ENCODE results near the gene MAN1A1.

The MAN1A1 gene

DNA sequence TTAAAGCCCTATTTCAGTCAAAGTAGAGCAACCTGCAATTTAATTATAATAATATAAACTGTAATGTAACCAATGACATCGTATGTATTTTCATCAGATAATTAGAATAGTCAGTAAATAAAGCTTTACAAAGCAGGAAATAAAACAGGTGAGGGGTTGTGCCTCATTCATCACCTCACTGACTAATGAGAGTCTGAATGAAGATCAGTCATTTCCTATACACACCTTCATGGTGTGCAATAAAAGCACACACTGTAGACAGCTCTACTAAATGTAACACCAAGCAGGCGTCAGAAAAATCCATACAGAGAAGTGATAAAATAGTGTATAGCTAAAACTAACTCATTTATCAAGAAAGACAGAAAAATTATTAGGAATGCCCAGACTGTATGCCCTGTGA lies 105.9 kb downstream of the MAN1A1 start:
- no peak for DNase-seq (ENCODE audit: low spot score)
- WGBS, 2 donors (ENCODE audit: extremely low coverage in 2 of 2, insufficient read length in 2 of 2, insufficient replicate concordance in 1 of 2), result no CpG with 5 or more reads among the region's 2 CpGs
- no peak overlapping the region for H3K14ac ChIP-seq (ENCODE audit: low read length)

DNA sequence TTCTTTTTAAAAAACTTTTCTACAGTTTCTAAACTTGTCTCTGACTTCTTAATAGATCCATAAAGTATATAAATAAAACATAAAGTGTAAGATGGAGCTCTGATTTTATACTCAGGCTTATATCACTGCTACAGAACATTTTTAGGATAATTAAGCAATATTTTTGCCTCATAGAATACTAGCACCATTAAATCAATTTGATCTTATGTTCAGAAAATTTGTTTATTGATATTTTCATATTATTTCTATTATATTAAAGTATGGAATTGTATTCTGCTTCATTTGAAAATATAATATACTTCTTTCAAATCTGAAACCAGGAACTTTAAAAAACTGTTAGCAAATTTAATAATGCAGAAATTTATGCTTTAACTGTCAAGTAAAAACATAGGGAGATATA lies 106.5 kb downstream of the MAN1A1 start:
- Histone ChIP-seq H3K23ac (ENCODE audit: low read depth, low read length, poor library complexity) (no peak overlapping the region), H3K4me3 (ENCODE audit: low read length in 2 of 2) (no peak overlapping the region), H3K27ac (replicated peaks; ENCODE audit: low read length) (no peak overlapping the region), H4K8ac (ENCODE audit: low read depth, low read length) (no peak overlapping the region), H3K4me2 (ENCODE audit: insufficient read depth, low read length, poor library complexity, severe bottlenecking) (no peak overlapping the region), H2BK5ac (ENCODE audit: low read length) (no peak overlapping the region), H3K18ac (ENCODE audit: low read length) (no peak overlapping the region), H2AFZ (ENCODE audit: low read length) (no peak overlapping the region), H3K79me1 (ENCODE audit: low read depth, low read length) (no peaks in the 10 kb centered on the region), H3K9me3 (replicated peaks in 1 of 2; ENCODE audit: control insufficient read depth in 2 of 2, insufficient read depth in 1 of 2, low read depth in 1 of 2, low read length in 2 of 2) (no peaks in the 10 kb centered on the region), H2BK12ac (ENCODE audit: low read length) (no peak overlapping the region), H2BK15ac (ENCODE audit: low read length) (no peak overlapping the region), H2AK5ac (ENCODE audit: low read depth, low read length) (no peak overlapping the region), H2BK120ac (ENCODE audit: low read depth, low read length) (no peak overlapping the region), H3K27me3 (ENCODE audit: control insufficient read depth in 3 of 3, insufficient read depth in 3 of 3, low read depth in 1 of 3, low read length in 3 of 3) (no peaks in the 10 kb centered on the region), H3K14ac (ENCODE audit: low read length) (no peak overlapping the region), H4K91ac (ENCODE audit: low read depth, low read length, poor library complexity) (no peak overlapping the region), H3K36me3 (replicated peaks in 1 of 2; ENCODE audit: control insufficient read depth in 2 of 2, insufficient read depth in 2 of 2, low read length in 2 of 2) (no peaks in the 10 kb centered on the region), H3K4ac (ENCODE audit: low read length) (no peak overlapping the region), H3K4me1 (ENCODE audit: control insufficient read depth in 2 of 2, insufficient read depth in 1 of 2, low read depth in 1 of 2, low read length in 2 of 2) (peaks cover 0 to 5% of the 10 kb centered on the region in 2 donors), H3K9ac (ENCODE audit: low read depth, low read length, poor library complexity) (no peak overlapping the region)
- DNase-seq (ENCODE audit: low spot score), result no peak

More for the DNA sequence above, 105.9 kb downstream of the MAN1A1 start:
- H3K27ac ChIP-seq (replicated peaks; ENCODE audit: low read length), result no peak overlapping the region
- no peak overlapping the region for H2BK12ac ChIP-seq (ENCODE audit: low read length)
- H2BK5ac ChIP-seq (ENCODE audit: low read length), result no peak overlapping the region
- no peak overlapping the region for H2BK15ac ChIP-seq (ENCODE audit: low read length)
- peaks cover 0 to 5% of the 10 kb centered on the region in 2 donors for H3K4me1 ChIP-seq (ENCODE audit: control insufficient read depth in 2 of 2, insufficient read depth in 1 of 2, low read depth in 1 of 2, low read length in 2 of 2)
- no peak overlapping the region for H4K91ac ChIP-seq (ENCODE audit: low read depth, low read length, poor library complexity)
- H3K36me3 ChIP-seq (replicated peaks in 1 of 2; ENCODE audit: control insufficient read depth in 2 of 2, insufficient read depth in 2 of 2, low read length in 2 of 2), result no peaks in the 10 kb centered on the region
- no peak overlapping the region for H3K18ac ChIP-seq (ENCODE audit: low read length)
- H2AFZ ChIP-seq (ENCODE audit: low read length), result no peak overlapping the region
- no peak overlapping the region for H4K8ac ChIP-seq (ENCODE audit: low read depth, low read length)
- no peak overlapping the region for H3K4me2 ChIP-seq (ENCODE audit: insufficient read depth, low read length, poor library complexity, severe bottlenecking)
- H2BK120ac ChIP-seq (ENCODE audit: low read depth, low read length), result no peak overlapping the region
- H3K79me1 ChIP-seq (ENCODE audit: low read depth, low read length), result no peaks in the 10 kb centered on the region
- H3K4ac ChIP-seq (ENCODE audit: low read length), result no peak overlapping the region
- no peak overlapping the region for H2AK5ac ChIP-seq (ENCODE audit: low read depth, low read length)
- H3K23ac ChIP-seq (ENCODE audit: low read depth, low read length, poor library complexity), result no peak overlapping the region
- no peak overlapping the region for H3K9ac ChIP-seq (ENCODE audit: low read depth, low read length, poor library complexity)
- H3K4me3 ChIP-seq (ENCODE audit: low read length in 2 of 2), result no peak overlapping the region
- H3K27me3 ChIP-seq (ENCODE audit: control insufficient read depth in 3 of 3, insufficient read depth in 3 of 3, low read depth in 1 of 3, low read length in 3 of 3), result no peaks in the 10 kb centered on the region
- no peaks in the 10 kb centered on the region for H3K9me3 ChIP-seq (replicated peaks in 1 of 2; ENCODE audit: control insufficient read depth in 2 of 2, insufficient read depth in 1 of 2, low read depth in 1 of 2, low read length in 2 of 2)

DNA sequence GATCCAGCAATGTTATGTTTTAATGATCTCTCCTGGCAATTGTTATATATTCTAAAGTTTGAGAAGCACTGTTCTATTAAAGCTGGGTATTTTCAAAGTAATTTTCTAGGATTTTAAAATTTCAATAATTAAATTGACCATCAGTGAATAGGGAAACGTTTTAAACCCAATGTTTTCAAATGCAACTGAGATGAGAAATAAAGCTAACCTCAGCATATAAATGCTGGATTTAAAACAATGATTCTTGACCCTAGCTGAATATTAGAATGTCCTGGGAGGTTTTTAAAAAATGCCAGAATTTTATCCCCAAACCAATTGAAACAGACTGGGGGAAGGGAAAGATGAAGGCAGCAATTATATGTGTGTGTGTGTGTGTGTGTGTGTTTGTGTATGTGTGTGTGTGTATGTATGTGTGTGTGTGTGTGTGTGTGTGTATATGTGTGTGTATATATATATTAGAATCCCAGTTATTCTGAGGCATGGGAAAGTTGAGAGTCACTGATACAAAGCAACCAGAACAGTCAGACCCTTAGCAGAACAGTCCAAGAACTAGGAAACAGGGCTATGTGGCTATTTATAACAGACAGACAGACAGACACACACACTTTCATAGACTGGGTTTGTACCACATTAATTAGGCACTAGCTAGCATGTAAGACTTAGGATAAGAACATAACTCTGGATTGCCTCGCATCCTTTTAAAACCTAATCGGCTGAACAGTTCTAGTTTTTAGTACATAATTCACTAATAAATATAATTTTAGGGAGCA lies 107.8 kb downstream of the MAN1A1 start:
- no CpG with 5 or more reads among the region's 3 CpGs for WGBS, 2 donors (ENCODE audit: extremely low coverage in 2 of 2, insufficient read length in 2 of 2, insufficient replicate concordance in 1 of 2)
- H3K18ac ChIP-seq (ENCODE audit: low read length), result no peak overlapping the region

DNA sequence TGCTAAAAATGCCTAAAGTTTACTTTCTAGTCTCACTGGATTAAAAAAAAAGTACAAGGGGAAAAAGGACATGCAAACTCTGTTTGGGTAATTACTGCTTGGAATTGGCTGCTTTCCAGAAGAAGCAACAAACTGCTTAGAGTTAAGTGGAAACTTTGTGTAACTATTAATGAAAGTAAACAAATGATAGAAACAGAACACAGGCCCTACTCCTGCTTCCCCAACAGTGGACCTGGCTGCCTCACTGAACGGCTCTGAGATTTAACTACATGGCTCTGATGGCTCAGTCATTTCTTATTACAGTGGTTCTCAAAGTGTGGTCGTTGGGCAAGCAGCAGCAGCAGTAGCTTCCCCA lies 108.5 kb downstream of the MAN1A1 start:
- peaks cover 2% of the 10 kb centered on the region in 2 donors for H3K9me3 ChIP-seq (replicated peaks in 1 of 2; ENCODE audit: control insufficient read depth in 2 of 2, insufficient read depth in 1 of 2, low read depth in 1 of 2, low read length in 2 of 2)
- H3K18ac ChIP-seq (ENCODE audit: low read length), result no peak overlapping the region
- no CpG with 5 or more reads among the region's 2 CpGs for WGBS, 2 donors (ENCODE audit: extremely low coverage in 2 of 2, insufficient read length in 2 of 2, insufficient replicate concordance in 1 of 2)
- H3K14ac ChIP-seq (ENCODE audit: low read length), result no peak overlapping the region
- no peaks in the 10 kb centered on the region for H3K36me3 ChIP-seq (replicated peaks in 1 of 2; ENCODE audit: control insufficient read depth in 2 of 2, insufficient read depth in 2 of 2, low read length in 2 of 2)
- H3K27ac ChIP-seq (replicated peaks; ENCODE audit: low read length), result no peak overlapping the region
- no peak overlapping the region for H3K23ac ChIP-seq (ENCODE audit: low read depth, low read length, poor library complexity)
- no peaks in the 10 kb centered on the region for H3K27me3 ChIP-seq (ENCODE audit: control insufficient read depth in 3 of 3, insufficient read depth in 3 of 3, low read depth in 1 of 3, low read length in 3 of 3)
- H2AFZ ChIP-seq (ENCODE audit: low read length), result no peak overlapping the region
- H2BK5ac ChIP-seq (ENCODE audit: low read length), result no peak overlapping the region
- H3K4me1 ChIP-seq (ENCODE audit: control insufficient read depth in 2 of 2, insufficient read depth in 1 of 2, low read depth in 1 of 2, low read length in 2 of 2), result peaks cover 0 to 5% of the 10 kb centered on the region in 2 donors
- no peak overlapping the region for H3K9ac ChIP-seq (ENCODE audit: low read depth, low read length, poor library complexity)
- H4K8ac ChIP-seq (ENCODE audit: low read depth, low read length), result no peak overlapping the region
- DNase-seq (ENCODE audit: low spot score), result no peak
- no peak overlapping the region for H3K4ac ChIP-seq (ENCODE audit: low read length)
- H4K91ac ChIP-seq (ENCODE audit: low read depth, low read length, poor library complexity), result no peak overlapping the region
- H2BK15ac ChIP-seq (ENCODE audit: low read length), result no peak overlapping the region
- H2AK5ac ChIP-seq (ENCODE audit: low read depth, low read length), result no peak overlapping the region
- no peak overlapping the region for H3K4me2 ChIP-seq (ENCODE audit: insufficient read depth, low read length, poor library complexity, severe bottlenecking)
- H3K79me1 ChIP-seq (ENCODE audit: low read depth, low read length), result no peaks in the 10 kb centered on the region
- H2BK12ac ChIP-seq (ENCODE audit: low read length), result no peak overlapping the region
- no peak overlapping the region for H3K4me3 ChIP-seq (ENCODE audit: low read length in 2 of 2)
- no peak overlapping the region for H2BK120ac ChIP-seq (ENCODE audit: low read depth, low read length)

More for the DNA sequence above, 107.8 kb downstream of the MAN1A1 start:
- Histone ChIP-seq H2AFZ (ENCODE audit: low read length) (no peak overlapping the region), H3K27me3 (ENCODE audit: control insufficient read depth in 3 of 3, insufficient read depth in 3 of 3, low read depth in 1 of 3, low read length in 3 of 3) (no peaks in the 10 kb centered on the region), H2BK12ac (ENCODE audit: low read length) (no peak overlapping the region), H3K79me1 (ENCODE audit: low read depth, low read length) (no peaks in the 10 kb centered on the region), H3K4ac (ENCODE audit: low read length) (no peak overlapping the region), H2BK5ac (ENCODE audit: low read length) (no peak overlapping the region), H3K4me3 (ENCODE audit: low read length in 2 of 2) (no peak overlapping the region), H4K91ac (ENCODE audit: low read depth, low read length, poor library complexity) (no peak overlapping the region), H2AK5ac (ENCODE audit: low read depth, low read length) (no peak overlapping the region), H2BK15ac (ENCODE audit: low read length) (no peak overlapping the region), H3K27ac (replicated peaks; ENCODE audit: low read length) (no peak overlapping the region), H3K23ac (ENCODE audit: low read depth, low read length, poor library complexity) (no peak overlapping the region), H3K4me2 (ENCODE audit: insufficient read depth, low read length, poor library complexity, severe bottlenecking) (no peak overlapping the region), H2BK120ac (ENCODE audit: low read depth, low read length) (no peak overlapping the region), H3K14ac (ENCODE audit: low read length) (no peak overlapping the region), H4K8ac (ENCODE audit: low read depth, low read length) (no peak overlapping the region), H3K36me3 (replicated peaks in 1 of 2; ENCODE audit: control insufficient read depth in 2 of 2, insufficient read depth in 2 of 2, low read length in 2 of 2) (no peaks in the 10 kb centered on the region), H3K9ac (ENCODE audit: low read depth, low read length, poor library complexity) (no peak overlapping the region), H3K4me1 (ENCODE audit: control insufficient read depth in 2 of 2, insufficient read depth in 1 of 2, low read depth in 1 of 2, low read length in 2 of 2) (peaks cover 0 to 5% of the 10 kb centered on the region in 2 donors), H3K9me3 (replicated peaks in 1 of 2; ENCODE audit: control insufficient read depth in 2 of 2, insufficient read depth in 1 of 2, low read depth in 1 of 2, low read length in 2 of 2) (no peaks in the 10 kb centered on the region)
- no peak for DNase-seq (ENCODE audit: low spot score)
